H1 (cell line): ENCODE data around the gene AP2B1. TPM values are rescaled to one million over a fixed set of nuclear protein-coding genes. Genes with fewer than 3 reads are reported as not detected.
"Not testable (repeated sequence)": the region's sequence is repeated elsewhere in the genome, so short reads cannot be mapped to it uniquely, and the experiment has no call there.

ENCODE experiments used
- CTCF ChIA-PET: fragments of 300-600 bp; sonication (Branson Sonifier 250); formaldehyde crosslinking; loops from one replicate; lab custom pipeline; 2021; ENCODE audit not compliant: partially characterized antibody; lab: Charles Lee
- POLR2A ChIA-PET: fragments of 300-600 bp; sonication (Branson Sonifier 250); formaldehyde crosslinking; loops from one replicate; lab custom pipeline; 2021; ENCODE audit warnings: inconsistent platforms; ENCODE audit not compliant: partially characterized antibody; lab: Charles Lee
- DNase-seq, 2 experiments: peaks; one replicate each; pipeline versions ENCODE4 v3.0.0 to v3.0.0-alpha.2; 2010 to 2022; ENCODE audit warnings: low spot score in 2 of 2, low read depth in 1 of 2, mixed read lengths in 1 of 2
- FAIRE-seq: peaks from 2 replicates; lab custom pipeline; 2011; peaks lifted over from hg19 to GRCh38; lab: Jason Lieb, UNC
- H2AFZ ChIP-seq: 2 replicates; pipeline ENCODE4 v1.8.1; 2012; ENCODE audit warnings: low read length, inconsistent platforms
- H2AK5ac ChIP-seq: 2 replicates; pipeline ENCODE4 v1.6.1; 2013; ENCODE audit warnings: low read depth, low read length
- H2BK120ac ChIP-seq: replicated peaks from 2 replicates; pipeline ENCODE3; 2013; ENCODE audit warnings: low read depth, low read length, inconsistent platforms
- H2BK12ac ChIP-seq: 2 replicates; pipeline ENCODE4 v1.6.1; 2013; ENCODE audit warnings: low read depth, low read length
- H2BK15ac ChIP-seq: 2 replicates; pipeline ENCODE4 v1.6.1; 2013; ENCODE audit warnings: low read length
- H2BK20ac ChIP-seq: 2 replicates; pipeline ENCODE4 v1.6.1; 2013; ENCODE audit warnings: low read length
- H2BK5ac ChIP-seq: 2 replicates; pipeline ENCODE4 v1.6.1; 2013; ENCODE audit warnings: low read depth, low read length
- H3K14ac ChIP-seq: 2 replicates; pipeline ENCODE4 v1.6.1; 2013; ENCODE audit warnings: inconsistent platforms; ENCODE audit not compliant: insufficient read length
- H3K18ac ChIP-seq: 2 replicates; pipeline ENCODE4 v1.6.1; 2013; ENCODE audit warnings: low read length; ENCODE audit errors: extremely low read depth
- H3K23ac ChIP-seq: 2 replicates; pipeline ENCODE4 v1.6.1; 2013; ENCODE audit warnings: inconsistent platforms; ENCODE audit not compliant: insufficient read length
- H3K23me2 ChIP-seq: 2 replicates; pipeline ENCODE4 v1.6.1; 2013; ENCODE audit warnings: low read depth, low read length
- H3K27ac ChIP-seq: 2 replicates; pipeline ENCODE4 v1.6.1; 2011; ENCODE audit warnings: low read depth, low read length, inconsistent platforms
- H3K27me3 ChIP-seq, 4 experiments: replicated peaks in 1 of 4; 1 replicate in 1 of 4; 2 replicates in 3 of 4; pipeline versions ENCODE4 v1.6.1 to v1.8.1; 2011 to 2013; ENCODE audit warnings: low read length in 3 of 4, mild to moderate bottlenecking in 3 of 4, inconsistent platforms in 2 of 4, mixed read lengths in 2 of 4, moderate library complexity in 1 of 4; ENCODE audit not compliant: control insufficient read depth in 3 of 4, insufficient read depth in 3 of 4; ENCODE audit errors: extremely low read depth in 1 of 4
- H3K36me3 ChIP-seq, 4 experiments: 2 replicates each; pipeline versions ENCODE4 v1.6.1 to v1.8.1; 2011 to 2013; ENCODE audit warnings: mild to moderate bottlenecking in 4 of 4, low read length in 3 of 4, moderate library complexity in 2 of 4, control low read depth in 1 of 4, inconsistent platforms in 1 of 4; ENCODE audit not compliant: insufficient read depth in 4 of 4, control insufficient read depth in 2 of 4
- H3K4ac ChIP-seq: replicated peaks from 2 replicates; pipeline ENCODE3; 2013; ENCODE audit warnings: low read length, low read depth, mixed read lengths, inconsistent platforms; ENCODE audit not compliant: insufficient read length
- H3K4me1 ChIP-seq, 4 experiments: replicated peaks in 1 of 4; 1 replicate in 1 of 4; 2 replicates in 3 of 4; pipeline versions ENCODE4 v1.6.1 to v1.8.1; 2011 to 2013; ENCODE audit warnings: low read length in 3 of 4, inconsistent platforms in 2 of 4, mixed read lengths in 1 of 4; ENCODE audit not compliant: insufficient read depth in 4 of 4, control insufficient read depth in 3 of 4
- H3K4me2 ChIP-seq, 2 experiments: 2 replicates each; pipeline versions ENCODE4 v1.6.1 to v1.8.1; 2011 to 2013; ENCODE audit warnings: low read depth in 2 of 2, low read length in 2 of 2, control low read depth in 1 of 2, inconsistent platforms in 1 of 2, mild to moderate bottlenecking in 1 of 2; ENCODE audit not compliant: insufficient read depth in 1 of 2
- H3K4me3 ChIP-seq, 4 experiments: fragments of 200-600, 300-600 bp in 1 of 4; sonication (generic), shearing (Covaris generic), sonication (Bioruptor Twin) in 1 of 4; 2 replicates each; pipeline versions ENCODE4 v1.5.1 to v1.8.1; 2011 to 2016; ENCODE audit warnings: low read length in 4 of 4, low read depth in 3 of 4, control low read depth in 2 of 4, inconsistent platforms in 2 of 4, mild to moderate bottlenecking in 2 of 4, mixed read lengths in 1 of 4, moderate library complexity in 1 of 4; ENCODE audit not compliant: insufficient read depth in 2 of 4; ENCODE audit errors: extremely low read depth in 1 of 4
- H3K56ac ChIP-seq: replicated peaks from 2 replicates; pipeline ENCODE3; 2013; ENCODE audit warnings: low read depth, mild to moderate bottlenecking, mixed read lengths, low read length, inconsistent platforms; ENCODE audit not compliant: insufficient read length
- H3K79me1 ChIP-seq: 2 replicates; pipeline ENCODE4 v1.6.1; 2013; ENCODE audit warnings: low read depth, low read length, control low read depth
- H3K79me2 ChIP-seq, 2 experiments: 2 replicates each; pipeline versions ENCODE4 v1.6.1 to v1.8.1; 2012 to 2013; ENCODE audit warnings: low read length in 2 of 2, mild to moderate bottlenecking in 2 of 2, inconsistent platforms in 1 of 2; ENCODE audit not compliant: insufficient read depth in 2 of 2, control insufficient read depth in 1 of 2
- H3K9ac ChIP-seq, 4 experiments: replicated peaks in 1 of 4; 1 replicate in 1 of 4; 2 replicates in 3 of 4; pipeline versions ENCODE4 v1.6.1 to v1.8.1; 2011 to 2013; ENCODE audit warnings: low read depth in 3 of 4, low read length in 3 of 4, control low read depth in 2 of 4, mild to moderate bottlenecking in 2 of 4, moderate library complexity in 2 of 4, inconsistent platforms in 1 of 4; ENCODE audit errors: extremely low read depth in 1 of 4
- H3K9me3 ChIP-seq, 2 experiments: 2 replicates each; pipeline versions ENCODE4 v1.6.1 to v1.8.1; 2012 to 2013; ENCODE audit warnings: mild to moderate bottlenecking in 2 of 2, moderate library complexity in 2 of 2, control low read depth in 1 of 2, inconsistent platforms in 1 of 2, low read depth in 1 of 2, low read length in 1 of 2, mixed read lengths in 1 of 2; ENCODE audit not compliant: insufficient read depth in 2 of 2
- H4K20me1 ChIP-seq, 2 experiments: replicated peaks in 1 of 2; 2 replicates each; pipeline versions ENCODE3 to v1.8.1; 2011 to 2013; ENCODE audit warnings: inconsistent platforms in 2 of 2, low read length in 2 of 2, mild to moderate bottlenecking in 1 of 2; ENCODE audit not compliant: insufficient read depth in 2 of 2, control insufficient read depth in 1 of 2
- H4K5ac ChIP-seq: 2 replicates; pipeline ENCODE4 v1.6.1; 2013; ENCODE audit warnings: low read length, low read depth, mixed read lengths, inconsistent platforms; ENCODE audit not compliant: insufficient read length
- H4K8ac ChIP-seq: 2 replicates; pipeline ENCODE4 v1.8.0; 2013; ENCODE audit warnings: mild to moderate bottlenecking, moderate library complexity, low read length, inconsistent platforms; ENCODE audit not compliant: insufficient read depth; ENCODE audit errors: extremely low read depth
- H4K91ac ChIP-seq: replicated peaks from 2 replicates; pipeline ENCODE3; 2013; ENCODE audit warnings: low read length, mixed read lengths, inconsistent platforms; ENCODE audit not compliant: insufficient read length
- WGBS, 2 experiments: shearing (Covaris generic) in 1 of 2; methylation state at CpG; one replicate each; pipeline versions ENCODE4 v1.1.6 to v1.1.7; 2013 to 2015; ENCODE audit warnings: low lambda C conversion rate in 2 of 2, mixed read lengths in 2 of 2, inconsistent platforms in 1 of 2, low coverage in 1 of 2, missing lambda C conversion rate in 1 of 2; ENCODE audit not compliant: insufficient replicate concordance in 2 of 2, insufficient coverage in 1 of 2, insufficient read length in 1 of 2; ENCODE audit errors: extremely low coverage in 1 of 2, missing lambda C conversion rate in 1 of 2; 5-methylcytosine and 5-hydroxymethylcytosine counted together
- polyA plus RNA-seq, 7 experiments: library from polyadenylated mRNA; depleted of rRNA in 3 of 7; stranded (reverse) in 5 of 7; unstranded in 2 of 7; fragments of >200 nt in 5 of 7; fragments of 200-250 nt in 2 of 7; gene quantifications; 1 replicate in 5 of 7; 2 replicates in 1 of 7; 4 replicates in 1 of 7; pipeline versions ENCODE4 v1.2.1 to v1.2.3, GENCODE V29; 2011 to 2013; ENCODE audit warnings: missing spikeins in 2 of 7, mixed read lengths in 2 of 7
- total RNA-seq: library from RNA; stranded (reverse); fragmentation: NEBNext Ultra II Directional; extraction: Animal tissue kit (Norgen Biotek cat#: 25700); gene quantifications from 2 replicates; pipeline ENCODE4 v1.2.1, GENCODE V29; 2021

AP2B1 gene
- total and polyA plus RNA-seq, 2 of the 8 experiments (the other 6 are each of a cell fraction or from before 2014, with no cell fraction given) = 95.5 to 199 TPM

- not testable (repeated sequence) for H3K27ac ChIP-seq, H4K91ac ChIP-seq, H2AFZ ChIP-seq, H3K23me2 ChIP-seq, H3K36me3 ChIP-seq, H2AK5ac ChIP-seq, H2BK120ac ChIP-seq, H4K5ac ChIP-seq, H4K20me1 ChIP-seq, H3K23ac ChIP-seq, DNase-seq, H3K4me3 ChIP-seq, H3K79me2 ChIP-seq, H2BK20ac ChIP-seq, H3K56ac ChIP-seq, H3K9ac ChIP-seq, H3K9me3 ChIP-seq, H3K14ac ChIP-seq, H3K4ac ChIP-seq, H3K79me1 ChIP-seq, H2BK5ac ChIP-seq, H2BK12ac ChIP-seq, H3K4me2 ChIP-seq, FAIRE-seq, H4K8ac ChIP-seq, H2BK15ac ChIP-seq, H3K18ac ChIP-seq
- peaks cover 0 to 12% (median 5%) of the 10 kb centered on the region in 4 experiments; a peak in 5 of 7 replicates for H3K4me1 ChIP-seq
- ChIA-PET CTCF (interaction anchor here (1.0 to 8.4 kb wide), 3 partner anchors 11 to 160 kb away, joined by 3 to 83 read pairs (median 3); partner anchors contain the start of gene C17orf50), POLR2A (interaction anchor here (1.4 kb wide), 1 partner anchor 13 kb away, joined by 5 read pairs; no protein-coding TSS in a partner anchor)
- H3K27me3 ChIP-seq = peaks cover 2 to 19% (median 12%) of the 10 kb centered on the region in 4 experiments; a peak in 6 of 7 replicates
- WGBS, 2 experiments = 86% methylated on average over 3 of the region's 4 CpGs; no CpG with 5 or more reads in 1 of the 2 experiments
These were observed 164.4 kb downstream of the AP2B1 start for GRCh38 chr17:35751541-35751940.
